Measurements from ENCODE around the gene GULP1.
A peak's percentile ranks its signal among the peaks of the same experiment; 100 is the strongest.

The GULP1 gene

DNA sequence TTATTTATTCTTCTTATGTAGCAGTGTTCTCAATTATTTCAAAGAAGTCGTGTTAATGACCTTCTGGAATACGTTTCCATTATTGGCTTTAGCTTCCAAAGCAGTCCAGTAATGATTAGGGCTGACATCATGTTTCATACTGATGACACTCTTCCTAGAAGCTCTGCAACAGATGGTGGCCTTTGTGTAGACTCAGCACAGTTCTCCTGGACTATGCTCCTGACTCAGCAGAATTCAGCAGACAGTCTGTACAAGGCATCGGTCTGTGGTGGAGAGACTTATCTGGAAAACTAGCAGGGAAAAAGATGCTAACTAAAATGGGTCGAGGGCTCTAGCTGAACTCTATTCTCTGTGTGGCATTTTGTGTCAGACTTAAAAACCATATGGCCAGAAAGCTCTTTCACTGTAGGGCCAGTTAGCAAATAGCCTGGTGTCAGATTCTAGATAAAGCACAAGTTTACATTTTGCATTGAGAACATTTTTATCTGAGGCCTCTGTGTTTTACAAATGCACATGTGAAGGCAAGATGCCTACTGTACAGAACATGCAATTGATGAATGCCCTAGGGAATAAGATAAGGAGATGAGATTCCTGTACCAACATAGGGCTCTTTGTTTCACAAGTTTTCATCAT lies 35.1 kb downstream of the GULP1 start:
- DNase-seq = no peak

GRCh38 chr2:188327518-188328213 lies 36.0 kb downstream of the GULP1 start:
- DNase-seq = no peak

GRCh38 chr2:188328419-188328818 lies 36.7 kb downstream of the GULP1 start:
- DNase-seq = no peak

DNA sequence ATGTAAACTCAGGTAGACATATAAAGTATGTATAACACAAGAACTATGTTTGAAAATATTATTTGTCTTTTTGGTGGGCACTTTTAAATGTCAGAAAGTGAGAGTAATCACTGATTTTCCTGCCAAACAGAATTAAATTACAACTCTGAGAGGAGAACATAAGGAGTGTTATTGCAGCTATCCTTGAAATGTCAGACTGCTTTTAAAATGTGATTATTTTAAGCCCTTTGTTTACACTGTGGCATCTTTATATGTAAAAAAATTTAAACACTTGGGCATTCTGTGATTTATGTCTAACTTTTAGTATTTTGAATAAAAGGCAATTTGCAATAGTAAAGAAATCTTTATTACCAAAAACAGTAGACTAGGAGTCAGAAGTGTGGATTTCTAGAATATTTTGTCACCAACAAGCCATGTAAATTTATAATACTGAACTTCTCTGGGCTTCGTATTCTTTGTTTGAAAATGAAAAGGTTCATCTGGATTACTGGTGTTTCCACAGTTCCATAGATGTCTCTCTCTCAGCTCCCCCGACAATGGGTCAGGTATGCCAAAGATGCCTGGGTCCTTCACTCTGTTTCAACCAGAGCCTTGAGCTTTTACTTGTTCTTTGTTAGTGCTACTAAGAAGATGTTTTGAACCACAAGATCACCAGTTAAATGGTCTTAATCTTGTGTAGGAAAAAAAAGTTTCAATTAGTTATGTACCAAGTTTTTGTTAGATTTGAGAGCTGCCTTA lies 38.8 kb downstream of the GULP1 start:
- DNase-seq = no peak

GRCh38 chr2:188332619-188333018 lies 40.9 kb downstream of the GULP1 start:
- DNase-seq = no peak

DNA sequence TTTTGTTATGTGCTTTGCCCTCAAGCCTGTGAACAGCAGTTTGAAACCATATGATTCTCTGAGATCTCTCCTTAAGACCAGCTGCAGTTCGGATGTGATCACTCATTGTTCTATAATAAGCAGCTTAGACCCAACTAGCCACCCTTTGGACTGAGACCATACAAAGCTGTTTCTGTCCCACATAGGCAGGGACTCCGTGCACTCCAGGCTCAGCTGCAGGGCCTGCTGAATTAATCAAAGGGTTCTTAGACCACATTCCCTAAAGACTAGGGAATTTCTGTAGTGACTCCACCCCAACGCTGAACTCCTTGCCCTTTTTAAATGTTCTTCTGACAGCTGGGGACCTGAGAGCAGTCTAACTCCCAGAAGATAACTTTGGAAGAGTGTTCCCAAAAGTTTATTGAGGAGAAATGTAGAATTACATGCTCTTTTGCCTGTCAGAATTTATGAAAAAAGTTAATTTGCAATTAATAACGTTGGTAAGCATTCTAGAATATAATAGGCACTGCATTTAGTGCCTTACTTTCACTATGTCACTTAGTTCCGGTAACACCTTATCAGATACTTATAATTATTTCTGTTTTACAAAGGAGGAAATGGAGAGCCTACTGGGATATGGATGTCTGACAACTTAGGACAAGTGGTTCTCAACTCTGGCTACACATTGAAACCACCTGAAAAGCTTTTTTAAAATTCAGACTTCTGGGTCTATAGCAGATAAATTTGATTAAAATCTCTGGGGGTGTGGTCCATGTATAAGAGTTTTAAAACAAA lies 42.3 kb downstream of the GULP1 start:
- no peak for DNase-seq

- DNase-seq = no peak
These were observed 46.8 kb downstream of the GULP1 start for GRCh38 chr2:188338463-188338862.

GRCh38 chr2:188340257-188340656 lies 48.6 kb downstream of the GULP1 start:
- DNase-seq = no peak

DNA sequence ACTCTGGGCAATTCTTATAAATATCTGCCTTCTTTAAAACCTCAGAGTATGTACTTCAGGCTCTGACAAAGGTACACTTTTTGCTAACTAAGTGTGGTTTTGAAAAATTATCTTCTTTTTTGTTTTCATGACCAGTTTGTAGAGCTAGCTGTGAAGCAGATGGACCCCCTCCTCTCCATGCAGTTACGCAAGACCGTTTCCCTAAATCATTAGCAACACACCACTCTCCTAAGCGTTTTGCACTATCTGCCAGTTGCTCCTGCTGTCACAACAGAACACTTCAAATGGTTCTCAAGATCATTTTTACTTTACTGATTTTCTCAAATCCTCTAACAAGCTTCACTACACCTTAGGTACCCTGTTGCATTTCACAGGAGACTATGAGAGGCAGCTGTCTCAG lies 53.3 kb downstream of the GULP1 start:
- DNase-seq = no peak

GRCh38 chr2:188345426-188345825 lies 53.8 kb downstream of the GULP1 start:
- no peak for DNase-seq

DNA sequence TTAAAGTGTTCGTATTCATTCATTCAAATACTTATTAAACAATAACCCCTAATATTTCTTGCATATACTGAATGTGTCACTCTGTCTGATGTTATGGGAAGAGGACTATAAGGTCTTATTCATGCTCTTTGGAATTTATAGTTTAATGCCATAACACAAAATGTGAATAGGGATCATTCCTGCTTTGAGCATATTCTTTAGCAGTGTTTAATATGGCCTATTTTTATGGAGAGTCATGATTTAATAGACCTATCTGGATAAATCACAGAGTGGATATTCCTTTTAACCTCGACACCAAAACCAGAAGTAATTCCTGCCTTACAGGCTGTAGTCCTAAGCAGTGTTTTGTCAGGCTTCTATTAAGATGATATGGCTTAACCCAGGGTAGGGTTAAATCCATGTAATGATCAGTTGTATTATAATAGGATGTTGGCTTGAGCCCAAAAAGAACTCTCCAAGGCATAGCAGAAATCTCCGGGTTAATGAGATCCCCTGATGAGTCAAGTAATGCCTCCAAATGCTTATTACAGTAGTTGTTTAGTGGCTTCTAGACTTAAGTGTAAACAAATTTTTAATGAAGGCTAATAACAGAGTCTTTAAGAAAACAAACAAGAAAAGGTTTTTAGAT lies 54.3 kb downstream of the GULP1 start:
- DNase-seq = peak in 1 of 3 experiments; percentile 26

DNA sequence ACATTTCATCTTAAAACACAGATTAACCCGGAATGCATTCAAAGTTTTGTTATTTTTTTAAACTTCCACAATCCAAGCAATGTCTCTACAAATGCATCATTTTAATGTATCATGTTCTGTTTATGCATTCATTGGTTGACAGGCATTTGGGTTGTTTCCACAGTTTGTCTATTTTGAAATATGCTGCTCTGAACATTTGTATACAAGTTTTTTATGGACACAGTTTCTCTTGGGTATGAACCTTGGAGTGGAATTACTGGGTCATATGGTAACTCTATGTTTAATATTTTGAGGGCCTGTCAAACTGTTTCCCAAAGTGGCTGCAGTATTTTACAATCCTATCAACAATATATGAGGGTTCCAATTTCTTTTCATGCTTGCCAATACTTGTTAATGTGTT lies 57.3 kb downstream of the GULP1 start:
- DNase-seq = no peak

DNA sequence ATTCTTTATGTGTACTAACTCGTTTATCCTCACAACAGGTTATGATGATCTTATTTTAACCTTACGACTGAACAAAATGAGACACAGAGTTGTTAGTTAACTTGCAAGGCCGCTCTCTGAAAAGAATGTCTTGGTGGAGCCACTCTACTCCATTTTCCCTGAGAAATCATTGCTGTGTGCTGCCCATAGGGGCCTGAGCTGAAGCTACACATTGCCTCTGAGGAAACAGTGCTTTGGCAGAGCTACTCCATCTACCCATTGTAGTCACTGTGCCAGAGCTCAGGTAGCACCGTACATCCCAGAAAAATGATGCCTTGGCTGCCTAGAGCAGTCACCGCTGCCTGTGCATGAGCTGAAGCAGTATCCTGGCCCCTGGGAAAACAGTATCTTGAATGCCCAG lies 61.6 kb downstream of the GULP1 start:
- DNase-seq = no peak

DNA sequence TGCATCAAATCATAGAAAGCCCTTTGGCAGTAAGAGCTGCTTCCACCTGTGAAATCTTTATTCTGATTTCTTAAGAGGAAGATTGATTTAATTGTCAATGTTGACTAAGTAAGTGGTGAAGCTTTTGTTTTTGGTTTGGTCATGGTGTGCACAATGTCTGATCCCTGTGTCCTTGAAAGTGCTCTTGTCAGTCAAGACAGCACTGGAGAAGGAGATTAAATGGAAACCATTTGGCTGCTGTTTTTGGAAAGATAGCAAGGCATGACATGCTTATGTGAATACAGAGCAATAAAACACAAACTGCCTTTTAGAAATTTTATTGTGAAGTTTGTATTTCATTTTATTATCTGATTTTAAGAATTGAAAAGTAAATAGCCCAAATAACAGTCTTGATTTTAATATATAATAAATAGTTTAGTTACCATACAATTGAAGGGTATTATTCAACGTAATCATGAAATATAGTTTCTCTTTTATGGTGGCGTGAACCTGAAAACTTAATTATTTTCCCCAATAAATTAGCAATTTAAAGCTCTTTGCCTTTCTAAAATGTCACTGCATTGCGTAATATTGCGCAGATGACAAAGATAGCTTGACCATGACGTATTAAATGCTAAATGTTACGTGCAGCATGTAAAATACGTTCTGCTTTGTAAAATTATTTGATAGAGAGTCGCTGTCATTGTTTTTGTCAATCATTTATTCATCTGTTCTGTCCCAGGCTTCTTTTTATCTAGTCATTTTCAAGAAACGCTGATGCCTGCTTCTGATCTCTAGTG lies 69.0 kb downstream of the GULP1 start:
- peak in 1 of 3 experiments; percentile 5 for DNase-seq

DNA sequence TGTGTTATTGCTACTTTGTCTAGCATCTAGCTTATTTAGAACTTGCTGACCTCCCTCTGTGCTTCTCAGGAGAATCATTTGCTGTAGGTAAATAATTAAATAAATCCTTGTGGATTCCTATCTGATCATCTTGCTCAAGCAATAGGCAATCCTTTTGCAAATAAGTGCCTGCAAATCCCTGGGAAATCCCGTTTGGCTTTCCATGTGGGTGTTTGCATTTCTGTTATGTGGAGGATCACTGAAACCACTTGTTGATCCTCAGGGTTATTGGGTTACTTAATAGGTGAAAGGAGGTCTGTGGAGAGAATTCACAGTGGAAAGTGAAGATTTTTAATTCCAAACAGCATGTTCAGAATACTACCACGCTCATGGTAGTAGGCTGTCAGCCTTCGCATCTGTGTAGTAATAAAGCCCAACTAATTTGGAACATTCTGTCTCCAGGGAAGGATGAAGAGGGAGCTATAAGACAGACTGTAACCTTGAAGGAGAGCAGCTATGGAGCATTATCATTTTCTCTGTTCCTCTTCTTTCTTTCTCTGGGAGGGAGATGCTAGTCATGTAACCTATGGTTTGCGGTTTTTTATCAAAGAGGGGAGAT lies 72.5 kb downstream of the GULP1 start:
- no peak for DNase-seq

GRCh38 chr2:188365058-188365641 lies 73.5 kb downstream of the GULP1 start:
- DNase-seq = no peak

- peak in 2 of 3 experiments; percentile 57 to 86 for DNase-seq
These were observed 75.5 kb downstream of the GULP1 start for GRCh38 chr2:188367164-188367563.

GRCh38 chr2:188369365-188369764 lies 77.7 kb downstream of the GULP1 start:
- peak in 2 of 3 experiments; percentile 9 to 28 for DNase-seq

DNA sequence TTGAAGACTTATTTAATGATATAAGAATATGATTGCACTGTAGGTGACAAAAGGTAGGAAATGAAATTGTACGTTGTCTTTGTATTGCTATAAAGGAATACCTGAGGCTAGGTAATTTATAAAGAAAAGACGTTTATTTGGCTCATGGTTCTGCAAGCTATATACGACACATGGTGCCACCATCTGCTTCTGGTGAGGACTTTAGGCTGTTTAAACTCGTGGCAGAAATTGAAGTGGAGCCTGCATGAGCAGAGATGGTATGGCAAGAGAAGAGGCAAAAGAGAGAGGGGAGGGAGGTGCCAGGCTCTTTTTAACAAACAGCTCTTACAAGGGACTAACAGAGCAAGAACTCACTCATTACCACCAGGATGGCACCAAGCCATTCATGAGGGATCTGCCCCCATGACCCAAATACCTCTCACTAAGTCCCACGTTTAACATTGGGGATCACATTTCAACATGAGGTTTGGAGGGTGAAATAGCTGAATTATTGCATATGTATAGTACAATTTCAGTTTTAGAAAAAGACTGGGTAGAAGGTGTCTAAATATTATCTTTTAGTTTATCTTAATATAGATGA lies 86.8 kb downstream of the GULP1 start:
- peak in 1 of 3 experiments; percentile 8 for DNase-seq

DNA sequence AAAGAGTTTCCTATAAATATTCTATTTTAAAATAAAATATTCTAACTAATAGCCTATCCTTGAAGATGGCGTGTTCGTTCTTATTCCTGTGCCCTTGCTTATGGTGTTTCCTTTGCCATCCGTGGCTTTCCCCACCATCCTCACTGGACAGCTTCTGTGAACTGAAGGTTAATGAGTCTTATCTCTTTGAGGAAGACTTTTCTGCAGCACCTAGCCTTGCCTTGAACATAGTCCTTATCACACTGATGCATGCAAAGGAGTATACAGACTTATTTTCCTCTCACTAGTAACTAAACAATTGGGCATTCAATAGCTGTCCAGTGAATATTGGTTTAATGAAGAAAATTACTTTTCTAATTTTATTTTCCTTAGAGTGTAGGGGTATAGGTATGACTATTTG lies 88.1 kb downstream of the GULP1 start:
- no peak for DNase-seq

DNA sequence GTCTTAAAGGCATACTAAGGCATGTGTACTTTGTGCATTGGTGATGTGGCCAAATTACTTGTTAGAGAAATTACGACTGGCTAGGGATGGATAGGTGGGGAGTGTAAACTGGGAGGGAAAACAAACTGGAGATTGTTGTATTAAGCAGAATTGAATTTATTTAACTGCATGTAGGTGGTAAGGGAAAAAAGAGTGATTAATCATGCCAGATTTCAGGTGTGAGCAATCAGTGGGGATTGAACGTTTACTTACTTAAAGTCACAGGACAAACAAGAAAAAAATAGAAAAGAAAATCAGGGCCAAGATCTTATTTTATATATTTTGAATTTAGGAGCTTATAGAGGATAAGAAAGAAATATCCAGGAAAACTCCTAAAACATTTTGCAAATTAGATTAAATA lies 88.6 kb downstream of the GULP1 start:
- peak in 1 of 3 experiments; percentile 39 for DNase-seq
